HUES64 (cell line): ENCODE data around the gene CX3CL1. TPM values are rescaled to one million over a fixed set of nuclear protein-coding genes. Genes with fewer than 3 reads are reported as not detected.
A peak's percentile ranks its signal among the peaks of the same experiment; 100 is the strongest.
"Not testable (repeated sequence)": the region's sequence is repeated elsewhere in the genome, so short reads cannot be mapped to it uniquely, and the experiment has no call there.

Source experiments
- H3K27ac ChIP-seq: 2 replicates; pipeline ENCODE4 v1.7.0; 2013; ENCODE audit warnings: low read depth, low read length, inconsistent platforms
- H3K27me3 ChIP-seq: 2 replicates; pipeline ENCODE4 v1.6.1; 2013; ENCODE audit warnings: mild to moderate bottlenecking, low read length; ENCODE audit not compliant: insufficient read depth
- H3K36me3 ChIP-seq: 2 replicates; pipeline ENCODE4 v1.6.1; 2013; ENCODE audit warnings: mild to moderate bottlenecking, low read length; ENCODE audit not compliant: insufficient read depth
- H3K4me1 ChIP-seq: 2 replicates; pipeline ENCODE4 v1.6.1; 2013; ENCODE audit warnings: mild to moderate bottlenecking, low read length, moderate library complexity; ENCODE audit not compliant: insufficient read depth
- H3K4me3 ChIP-seq: 2 replicates; pipeline ENCODE4 v1.5.1; 2013; ENCODE audit warnings: mild to moderate bottlenecking, low read length, moderate library complexity
- H3K9ac ChIP-seq: 2 replicates; pipeline ENCODE4 v1.6.1; 2013; ENCODE audit warnings: mild to moderate bottlenecking, low read depth, low read length
- H3K9me3 ChIP-seq: 2 replicates; pipeline ENCODE4 v1.6.1; 2013; ENCODE audit warnings: low read depth, low read length; ENCODE audit not compliant: insufficient read depth
- WGBS: fragments of 150-250, 120-280 bp; methylation state at CpG from one replicate; pipeline ENCODE4 v1.1.7; 2013; ENCODE audit warnings: missing lambda C conversion rate; 5-methylcytosine and 5-hydroxymethylcytosine counted together
- polyA plus RNA-seq, 2 experiments: library from polyadenylated mRNA; stranded (reverse); fragments of 50-300 nt; gene quantifications; one replicate each; pipeline ENCODE4 v1.2.3, GENCODE V29; 2013

The CX3CL1 gene
- 2.3 TPM for polyA plus RNA-seq (2013, experiment 1 of 2)
- polyA plus RNA-seq (2013, experiment 2 of 2), result 4.1 TPM

DNA sequence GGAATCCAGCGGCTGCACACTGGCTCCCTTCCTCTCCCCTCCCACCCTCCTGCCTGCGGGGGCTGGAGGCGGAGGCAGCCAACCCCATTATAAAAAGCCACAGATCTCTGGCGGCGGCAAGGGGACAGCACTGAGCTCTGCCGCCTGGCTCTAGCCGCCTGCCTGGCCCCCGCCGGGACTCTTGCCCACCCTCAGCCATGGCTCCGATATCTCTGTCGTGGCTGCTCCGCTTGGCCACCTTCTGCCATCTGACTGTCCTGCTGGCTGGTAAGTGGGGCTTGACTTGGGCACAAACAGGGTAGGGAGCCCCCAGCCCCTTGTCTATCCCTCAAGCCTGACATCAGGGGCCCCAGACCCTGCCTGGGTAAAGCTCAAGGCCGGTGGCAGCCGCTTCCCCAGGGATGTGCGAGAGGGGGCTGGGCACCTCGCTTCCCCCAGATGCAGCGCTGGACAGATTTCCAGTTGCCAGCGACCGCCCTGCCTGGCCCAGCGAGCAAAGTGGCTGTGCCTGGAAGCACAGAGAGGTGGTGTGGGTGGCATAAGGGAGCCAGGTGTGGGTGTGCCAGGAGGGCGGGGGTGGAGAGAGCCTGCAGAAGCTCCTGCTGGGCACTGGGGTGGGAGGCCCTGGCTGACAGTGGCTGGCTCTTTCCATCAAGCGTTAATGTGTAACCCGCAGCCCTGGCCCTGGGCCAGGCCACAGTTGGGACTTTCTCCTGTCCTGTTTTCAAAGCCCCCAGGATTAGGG lies at the start of gene CX3CL1:
TSS of gene CX3CL1 (plus strand) at position 119 of the 745 bp plus-strand sequence. CDS start at position 198, 79 bp downstream.
- no peaks in the 10 kb centered on the region for H3K9me3 ChIP-seq
- peak within 1 kb of the TSS; percentile 44 for H3K9ac ChIP-seq
- 26% methylated on average over 23 of the region's 23 CpGs for WGBS
- no peak within 1 kb of the TSS for H3K27ac ChIP-seq
- H3K36me3 ChIP-seq, result no peaks in the 10 kb centered on the region
- peak within 1 kb of the TSS; percentile 49 for H3K4me3 ChIP-seq
- no peaks in the 10 kb centered on the region for H3K27me3 ChIP-seq
- peaks cover 20% of the 10 kb centered on the region for H3K4me1 ChIP-seq

DNA sequence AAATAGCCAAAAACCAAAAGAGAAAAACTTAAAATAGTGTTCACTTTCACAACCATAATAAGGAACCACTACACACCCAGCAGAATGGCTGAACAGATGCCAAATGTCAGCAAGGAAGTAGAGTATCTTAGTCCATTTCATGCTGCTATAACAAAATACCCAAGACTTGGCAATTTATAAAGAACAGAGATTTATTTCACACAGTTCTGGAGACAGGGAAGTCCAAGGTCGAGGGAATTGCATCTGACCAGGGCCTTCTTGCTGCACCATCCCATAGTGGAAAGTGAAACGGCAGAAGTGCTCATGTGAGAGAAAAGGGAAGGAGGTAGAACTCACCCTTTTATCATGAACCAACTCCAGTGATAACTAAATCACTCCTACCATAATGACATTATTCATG lies 47.5 kb upstream of the CX3CL1 start:
- Histone ChIP-seq H3K4me3 (no peak overlapping the region), H3K4me1 (no peaks in the 10 kb centered on the region; the same call in 1 of the 2 replicates), H3K27ac (no peak overlapping the region), H3K9ac (no peak overlapping the region), H3K27me3 (no peaks in the 10 kb centered on the region), H3K9me3 (peaks cover 4% of the 10 kb centered on the region; the same call in 1 of the 2 replicates), H3K36me3 (no peaks in the 10 kb centered on the region)
- WGBS, result 70% methylated on average over 2 of the region's 2 CpGs

DNA sequence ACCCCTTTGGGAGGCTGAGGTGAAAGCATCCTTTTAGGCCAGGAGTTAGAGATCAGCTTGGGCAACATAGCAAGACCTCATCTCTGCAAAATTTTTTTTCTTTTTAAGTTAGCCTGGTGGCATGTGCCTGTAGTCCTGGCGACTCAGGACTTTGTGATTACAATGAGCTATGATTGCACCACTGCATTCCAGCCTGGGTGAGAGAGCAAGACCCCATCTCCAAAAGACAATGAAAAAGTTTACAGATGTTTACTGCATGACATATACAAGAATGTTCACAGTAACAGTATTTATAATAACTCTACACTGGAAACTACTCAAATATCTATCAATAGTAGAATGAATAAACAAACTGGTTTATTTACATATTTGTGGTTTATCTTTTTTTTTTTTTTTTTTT lies 46.8 kb upstream of the CX3CL1 start:
- Histone ChIP-seq H3K9me3 (peaks cover 4% of the 10 kb centered on the region; the same call in 1 of the 2 replicates), H3K36me3 (no peaks in the 10 kb centered on the region), H3K4me3 (no peak overlapping the region), H3K27ac (no peak overlapping the region), H3K4me1 (no peaks in the 10 kb centered on the region), H3K27me3 (no peaks in the 10 kb centered on the region), H3K9ac (no peak overlapping the region)
- WGBS, result 60% methylated on average over 1 of the region's 1 CpG

DNA sequence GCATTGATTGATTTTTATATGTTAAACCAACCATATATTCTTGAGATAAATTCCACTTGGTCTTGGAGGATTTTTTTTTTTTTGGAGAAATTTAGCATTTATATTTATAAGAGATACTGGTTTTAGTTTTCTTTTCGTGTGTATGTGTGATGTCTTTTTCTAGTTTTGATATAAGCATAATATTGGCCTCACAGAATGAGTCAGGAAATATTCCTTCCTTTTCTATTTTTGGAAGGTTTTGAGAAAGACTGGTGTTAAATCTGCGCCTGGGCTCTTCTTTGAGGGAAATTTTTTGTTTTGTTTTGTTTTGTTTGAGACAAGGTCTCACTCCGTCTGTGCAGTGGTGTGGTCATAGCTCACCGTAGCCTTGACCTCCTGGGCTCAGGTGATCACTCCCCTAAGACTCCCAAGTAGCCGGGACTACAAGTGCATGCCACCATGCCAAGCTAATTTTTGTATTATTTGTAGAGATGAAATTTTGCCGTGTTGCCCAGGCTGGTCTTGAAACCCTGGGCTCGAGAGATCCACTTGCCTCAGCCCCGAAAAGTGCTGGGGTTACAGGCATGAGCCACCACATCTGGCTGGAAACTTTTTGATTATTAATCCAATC lies 42.5 kb upstream of the CX3CL1 start:
- Histone ChIP-seq H3K9me3 (peaks cover 4% of the 10 kb centered on the region; the same call in 1 of the 2 replicates), H3K36me3 (no peaks in the 10 kb centered on the region), H3K27me3 (no peaks in the 10 kb centered on the region), H3K4me3 (no peak overlapping the region), H3K27ac (no peak overlapping the region), H3K9ac (no peak overlapping the region), H3K4me1 (no peaks in the 10 kb centered on the region)
- WGBS, result 92% methylated on average over 8 of the region's 8 CpGs

DNA sequence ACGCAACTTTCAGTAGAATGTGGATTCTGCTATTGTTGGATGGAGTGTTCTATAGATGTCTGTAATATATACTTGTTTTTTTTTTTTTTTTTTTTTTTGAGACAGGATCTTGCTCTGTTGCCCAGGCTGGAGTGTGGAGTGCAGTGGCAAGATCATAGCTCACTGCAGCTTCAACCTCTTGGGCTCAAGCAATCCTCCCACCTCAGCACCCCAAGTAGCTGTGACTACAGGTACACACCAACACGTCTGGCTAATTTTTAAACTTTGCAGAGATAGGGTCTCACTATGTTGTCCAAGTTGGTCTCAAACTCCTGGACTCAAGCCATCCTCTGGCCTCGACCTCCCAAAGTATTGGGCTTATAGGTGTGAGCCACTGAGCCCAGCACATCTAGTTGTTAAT lies 40.9 kb upstream of the CX3CL1 start:
- H3K9me3 ChIP-seq, result peaks cover 2% of the 10 kb centered on the region; the same call in 1 of the 2 replicates
- H3K36me3 ChIP-seq, result no peaks in the 10 kb centered on the region
- no peaks in the 10 kb centered on the region for H3K27me3 ChIP-seq
- H3K4me1 ChIP-seq, result no peaks in the 10 kb centered on the region
- no peak overlapping the region for H3K4me3 ChIP-seq
- H3K27ac ChIP-seq, result no peak overlapping the region
- WGBS, result 94% methylated on average over 3 of the region's 3 CpGs
- H3K9ac ChIP-seq, result no peak overlapping the region

DNA sequence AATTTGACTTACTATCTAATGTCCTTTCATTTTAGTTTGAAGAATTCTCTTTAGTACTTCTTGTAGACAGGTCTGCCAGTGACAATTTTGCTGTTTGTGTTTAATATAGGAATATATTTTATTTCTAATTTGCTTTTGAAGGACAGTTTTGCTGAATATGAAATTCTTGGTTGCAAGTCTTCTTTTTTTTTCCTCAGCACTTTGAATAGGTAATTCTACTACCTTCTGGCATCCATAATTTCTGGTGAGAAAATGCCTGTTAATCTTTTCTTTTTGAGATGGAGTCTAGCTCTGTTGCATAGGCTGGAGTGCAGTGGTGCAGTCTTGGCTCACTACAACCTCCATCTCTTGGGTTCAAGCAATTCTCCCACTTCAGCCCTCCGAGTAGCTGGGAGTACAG lies 38.9 kb upstream of the CX3CL1 start:
- Histone ChIP-seq H3K4me1 (no peaks in the 10 kb centered on the region), H3K27me3 (no peaks in the 10 kb centered on the region), H3K9ac (no peak overlapping the region), H3K9me3 (no peaks in the 10 kb centered on the region), H3K4me3 (no peak overlapping the region), H3K36me3 (no peaks in the 10 kb centered on the region), H3K27ac (no peak overlapping the region)
- WGBS, result 82% methylated on average over 1 of the region's 1 CpG

DNA sequence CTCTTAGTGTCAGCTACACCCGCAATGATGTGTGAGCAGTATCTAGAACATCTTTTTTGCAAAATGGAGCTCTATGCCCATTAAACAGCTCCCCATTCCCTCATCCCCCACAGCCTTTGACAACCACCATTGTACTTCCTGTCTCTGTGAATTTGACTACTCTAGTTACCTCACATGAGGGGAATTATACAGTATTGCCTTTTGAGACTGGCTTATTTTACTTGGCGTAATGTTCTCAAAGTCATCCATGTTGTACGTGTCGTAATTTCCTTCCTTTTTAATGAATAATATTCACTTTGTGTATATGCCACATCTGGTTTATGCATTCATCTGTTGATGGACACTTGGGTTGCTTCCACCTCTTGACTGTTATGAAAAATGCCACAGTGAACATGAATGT lies 36.9 kb upstream of the CX3CL1 start:
- Histone ChIP-seq H3K27me3 (no peaks in the 10 kb centered on the region), H3K9ac (no peak overlapping the region), H3K36me3 (no peaks in the 10 kb centered on the region), H3K9me3 (no peaks in the 10 kb centered on the region), H3K4me1 (no peaks in the 10 kb centered on the region), H3K4me3 (no peak overlapping the region), H3K27ac (no peak overlapping the region)
- WGBS, result 89% methylated on average over 4 of the region's 4 CpGs

DNA sequence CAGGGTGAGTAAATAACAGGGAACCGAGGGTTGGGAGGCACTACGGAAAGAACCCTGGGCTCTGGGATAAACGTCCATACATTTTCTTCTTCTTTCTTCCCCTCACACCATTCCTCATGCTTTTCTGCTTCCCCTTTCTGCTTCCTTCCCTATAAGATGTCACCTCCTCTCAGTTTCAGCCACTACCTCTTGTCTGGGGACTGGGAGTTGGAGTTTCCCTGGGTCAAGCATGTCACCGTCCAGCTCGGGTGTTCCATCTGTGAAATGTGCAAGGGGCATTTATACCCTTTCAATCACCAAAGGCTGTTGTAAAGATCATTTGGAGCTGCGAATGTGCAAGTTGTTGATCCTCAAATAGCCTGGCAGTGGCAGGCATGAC lies 31.2 kb upstream of the CX3CL1 start:
- H3K4me1 ChIP-seq, result no peaks in the 10 kb centered on the region
- 94% methylated on average over 6 of the region's 6 CpGs for WGBS
- H3K27ac ChIP-seq, result no peak overlapping the region
- H3K36me3 ChIP-seq, result no peaks in the 10 kb centered on the region
- H3K9ac ChIP-seq, result no peak overlapping the region
- no peak overlapping the region for H3K4me3 ChIP-seq
- no peaks in the 10 kb centered on the region for H3K9me3 ChIP-seq
- H3K27me3 ChIP-seq, result no peaks in the 10 kb centered on the region

DNA sequence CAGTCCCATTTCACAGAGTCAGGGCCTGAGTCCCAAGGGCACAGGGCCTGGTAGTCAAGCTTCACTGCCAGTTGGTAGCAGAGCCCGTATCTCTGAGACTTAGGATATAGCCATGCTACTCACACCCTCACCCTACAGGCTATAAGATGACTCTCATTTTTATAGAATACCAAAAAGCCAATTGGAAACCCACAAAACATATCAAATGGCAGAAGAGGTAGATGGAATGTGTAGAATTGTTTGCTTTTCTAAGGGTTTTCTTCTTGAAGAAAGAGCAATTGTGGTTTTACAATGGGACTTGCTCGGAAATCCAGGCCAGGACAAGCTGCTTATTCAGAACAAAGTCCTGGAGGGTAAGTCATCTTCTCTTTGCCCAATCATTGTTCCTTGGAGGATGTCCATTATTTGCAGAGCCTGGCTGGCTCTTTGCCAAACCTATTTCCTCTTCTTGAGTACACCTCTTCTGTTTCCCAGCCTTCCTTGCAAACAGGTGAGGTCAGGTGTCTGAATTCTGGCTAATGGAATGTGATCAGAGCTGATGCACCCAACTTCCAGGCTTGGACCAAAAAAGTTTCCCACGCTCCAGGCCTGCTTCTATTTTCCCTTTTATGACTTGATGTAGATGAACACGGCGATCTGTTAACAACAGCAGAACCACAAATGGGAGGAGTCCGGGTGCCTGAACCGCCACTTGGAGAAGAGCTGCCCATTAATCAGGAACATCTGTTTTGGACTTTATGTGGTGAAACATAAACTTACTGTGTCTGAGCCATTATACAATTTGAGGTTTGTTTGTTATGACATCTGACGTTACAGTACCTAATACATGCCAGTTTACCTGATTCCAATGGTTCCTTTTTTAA lies 30.6 kb upstream of the CX3CL1 start:
- Histone ChIP-seq H3K27ac (no peak overlapping the region), H3K4me3 (no peak overlapping the region), H3K4me1 (no peaks in the 10 kb centered on the region), H3K9me3 (no peaks in the 10 kb centered on the region), H3K36me3 (no peaks in the 10 kb centered on the region), H3K9ac (no peak overlapping the region), H3K27me3 (no peaks in the 10 kb centered on the region)
- 93% methylated on average over 8 of the region's 8 CpGs for WGBS

DNA sequence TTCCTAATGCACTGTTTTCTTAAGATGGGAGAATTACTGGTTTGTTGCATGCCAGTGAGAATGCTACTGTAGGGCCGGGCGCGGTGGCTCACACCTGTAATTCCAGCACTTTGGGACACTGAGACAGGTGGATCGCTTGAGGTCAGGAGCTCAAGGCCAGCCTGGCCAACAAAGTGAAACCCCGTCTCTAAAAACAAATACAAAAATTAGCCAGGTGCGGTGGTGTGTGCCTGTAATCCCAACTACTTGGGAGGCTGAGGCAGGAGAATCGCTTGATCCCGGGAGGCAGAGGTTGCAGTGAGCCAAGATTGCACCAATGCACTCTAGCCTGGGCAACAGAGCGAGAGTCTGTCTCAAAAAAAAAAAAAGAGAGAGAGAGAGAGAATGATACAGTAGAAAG lies 29.7 kb upstream of the CX3CL1 start:
- not testable (repeated sequence) for H3K4me1 ChIP-seq, H3K27ac ChIP-seq, H3K9me3 ChIP-seq, H3K36me3 ChIP-seq, H3K9ac ChIP-seq, H3K27me3 ChIP-seq, H3K4me3 ChIP-seq
- 93% methylated on average over 9 of the region's 9 CpGs for WGBS

DNA sequence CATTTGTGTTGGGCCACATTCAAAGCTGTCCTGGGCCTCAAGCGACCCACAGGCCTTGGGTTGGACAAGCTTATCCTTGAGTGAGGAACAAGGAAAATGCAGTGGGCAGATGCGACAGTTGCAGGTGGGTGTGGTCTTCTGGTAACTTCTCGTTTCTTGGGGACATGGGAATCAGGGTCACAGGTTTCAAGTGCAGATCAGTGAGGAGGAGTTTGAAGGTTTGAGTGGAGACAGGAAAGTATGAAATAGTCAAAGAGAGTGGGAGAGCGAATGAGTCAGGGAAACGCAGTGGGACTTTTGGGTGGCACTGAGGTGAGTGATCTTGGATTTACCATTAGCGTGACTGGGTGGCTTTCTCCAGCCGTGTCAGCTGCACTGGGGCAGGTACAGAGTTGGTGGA lies 29.1 kb upstream of the CX3CL1 start:
- Histone ChIP-seq H3K36me3 (no peaks in the 10 kb centered on the region), H3K9me3 (no peaks in the 10 kb centered on the region), H3K27me3 (no peaks in the 10 kb centered on the region), H3K4me3 (no peak overlapping the region), H3K4me1 (no peaks in the 10 kb centered on the region), H3K9ac (no peak overlapping the region), H3K27ac (no peak overlapping the region)
- 92% methylated on average over 7 of the region's 7 CpGs for WGBS
